OCI-LY3 (cell line): ENCODE data around the gene AQR.

Experiments
- H2AFZ ChIP-seq: fragments of 200-600, 300-600 bp; shearing (Covaris generic); 2 replicates; pipeline ENCODE4 v1.6.0; 2014; ENCODE audit warnings: antibody characterized with exemption, low read depth, low read length
- H3K27ac ChIP-seq: fragments of 200-600, 300-600 bp; sonication (generic); 2 replicates; pipeline ENCODE4 v1.5.1; 2014; ENCODE audit warnings: mild to moderate bottlenecking, low read length, moderate library complexity, mixed read lengths
- H3K27me3 ChIP-seq: fragments of 200-600, 300-600 bp; sonication (generic); 2 replicates; pipeline ENCODE4 v1.6.1; 2014; ENCODE audit warnings: low read depth, low read length, mixed read lengths
- H3K36me3 ChIP-seq: fragments of 200-600, 300-600 bp; sonication (generic); replicated peaks from 2 replicates; pipeline ENCODE3; 2014; ENCODE audit warnings: low read depth, low read length, mixed read lengths
- H3K4me1 ChIP-seq: fragments of 300-600, 200-600 bp; sonication (generic); 2 replicates; pipeline ENCODE4 v1.6.1; 2014; ENCODE audit warnings: low read length, mixed read lengths
- H3K4me2 ChIP-seq: fragments of 200-600, 300-600 bp; sonication (generic); 2 replicates; pipeline ENCODE4 v1.6.1; 2014; ENCODE audit warnings: low read length, mixed read lengths
- H3K4me3 ChIP-seq: fragments of 300-600, 200-600 bp; sonication (generic); 2 replicates; pipeline ENCODE4 v1.5.1; 2014; ENCODE audit warnings: antibody characterized with exemption, mild to moderate bottlenecking, low read length, moderate library complexity
- H3K79me2 ChIP-seq: fragments of 300-600, 200-600 bp; shearing (Covaris generic); 2 replicates; pipeline ENCODE4 v1.6.1; 2014; ENCODE audit warnings: mild to moderate bottlenecking, low read length, mixed read lengths
- H3K9ac ChIP-seq: fragments of 300-600, 200-600 bp; shearing (Covaris generic); 2 replicates; pipeline ENCODE4 v1.6.0; 2014; ENCODE audit warnings: mild to moderate bottlenecking, low read length, moderate library complexity
- H3K9me3 ChIP-seq: fragments of 200-600, 300-600 bp; shearing (Covaris generic); 2 replicates; pipeline ENCODE4 v1.6.1; 2014; ENCODE audit warnings: low read length, mixed read lengths; ENCODE audit not compliant: insufficient read depth
- H4K20me1 ChIP-seq: fragments of 200-600, 300-600 bp; sonication (generic); 2 replicates; pipeline ENCODE4 v1.6.1; 2016; ENCODE audit warnings: low read length, mixed read lengths; ENCODE audit not compliant: insufficient read depth
- EZH2phosphoT487 ChIP-seq: fragments of 200-600 bp; shearing (Covaris generic); IDR thresholded peaks from 2 replicates; pipeline ENCODE4 v1.6.1; 2018; ENCODE audit warnings: antibody characterized with exemption, mixed run types, low read depth
- TF ChIP-seq, protein P1 (sequence below): fragments of 200-600, 300-600 bp; sonication (generic); IDR thresholded peaks from 2 replicates; pipeline ENCODE4 v1.5.1; 2014; ENCODE audit warnings: antibody characterized with exemption, low read length, low read depth

The AQR gene

GRCh38 chr15:34883633-34884032 lies 85.9 kb downstream of the AQR start:
- no peaks in the 10 kb centered on the region for H3K9me3 ChIP-seq
- no peaks in the 10 kb centered on the region for H3K27me3 ChIP-seq
- no peak overlapping the region for H3K9ac ChIP-seq
- TF ChIP-seq, protein P1, sequence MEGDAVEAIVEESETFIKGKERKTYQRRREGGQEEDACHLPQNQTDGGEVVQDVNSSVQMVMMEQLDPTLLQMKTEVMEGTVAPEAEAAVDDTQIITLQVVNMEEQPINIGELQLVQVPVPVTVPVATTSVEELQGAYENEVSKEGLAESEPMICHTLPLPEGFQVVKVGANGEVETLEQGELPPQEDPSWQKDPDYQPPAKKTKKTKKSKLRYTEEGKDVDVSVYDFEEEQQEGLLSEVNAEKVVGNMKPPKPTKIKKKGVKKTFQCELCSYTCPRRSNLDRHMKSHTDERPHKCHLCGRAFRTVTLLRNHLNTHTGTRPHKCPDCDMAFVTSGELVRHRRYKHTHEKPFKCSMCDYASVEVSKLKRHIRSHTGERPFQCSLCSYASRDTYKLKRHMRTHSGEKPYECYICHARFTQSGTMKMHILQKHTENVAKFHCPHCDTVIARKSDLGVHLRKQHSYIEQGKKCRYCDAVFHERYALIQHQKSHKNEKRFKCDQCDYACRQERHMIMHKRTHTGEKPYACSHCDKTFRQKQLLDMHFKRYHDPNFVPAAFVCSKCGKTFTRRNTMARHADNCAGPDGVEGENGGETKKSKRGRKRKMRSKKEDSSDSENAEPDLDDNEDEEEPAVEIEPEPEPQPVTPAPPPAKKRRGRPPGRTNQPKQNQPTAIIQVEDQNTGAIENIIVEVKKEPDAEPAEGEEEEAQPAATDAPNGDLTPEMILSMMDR: no peak
- TF ChIP-seq EZH2phosphoT487: no peak
- H4K20me1 ChIP-seq: no peaks in the 10 kb centered on the region
- no peak overlapping the region for H3K4me2 ChIP-seq
- H3K4me3 ChIP-seq: no peak overlapping the region
- no peaks in the 10 kb centered on the region for H3K4me1 ChIP-seq
- H2AFZ ChIP-seq: no peak overlapping the region
- H3K79me2 ChIP-seq: no peaks in the 10 kb centered on the region
- H3K27ac ChIP-seq: no peak overlapping the region
- peaks cover 29% of the 10 kb centered on the region for H3K36me3 ChIP-seq

- H2AFZ ChIP-seq: no peak overlapping the region
- H3K27me3 ChIP-seq: no peaks in the 10 kb centered on the region
- H3K79me2 ChIP-seq: no peaks in the 10 kb centered on the region
- H4K20me1 ChIP-seq: no peaks in the 10 kb centered on the region
- peaks cover 28% of the 10 kb centered on the region for H3K36me3 ChIP-seq
- H3K4me2 ChIP-seq: no peak overlapping the region
- H3K9ac ChIP-seq: no peak overlapping the region
- no peak overlapping the region for H3K4me3 ChIP-seq
- H3K27ac ChIP-seq: no peak overlapping the region
- no peaks in the 10 kb centered on the region for H3K4me1 ChIP-seq
- no peak for TF ChIP-seq EZH2phosphoT487
- TF ChIP-seq, protein P1: no peak
- H3K9me3 ChIP-seq: no peaks in the 10 kb centered on the region
Observed at GRCh38 chr15:34883042-34883441, 86.5 kb downstream of the AQR start.

GRCh38 chr15:34879107-34879506 lies 90.4 kb downstream of the AQR start:
- H3K79me2 ChIP-seq: no peaks in the 10 kb centered on the region
- TF ChIP-seq EZH2phosphoT487: no peak
- TF ChIP-seq, protein P1: no peak
- peaks cover 24% of the 10 kb centered on the region for H3K36me3 ChIP-seq
- no peak overlapping the region for H3K9ac ChIP-seq
- no peak overlapping the region for H2AFZ ChIP-seq
- no peak overlapping the region for H3K4me2 ChIP-seq
- no peaks in the 10 kb centered on the region for H3K9me3 ChIP-seq
- no peaks in the 10 kb centered on the region for H4K20me1 ChIP-seq
- no peak overlapping the region for H3K27ac ChIP-seq
- no peaks in the 10 kb centered on the region for H3K4me1 ChIP-seq
- H3K4me3 ChIP-seq: no peak overlapping the region
- no peaks in the 10 kb centered on the region for H3K27me3 ChIP-seq

GRCh38 chr15:34876640-34877039 lies 92.9 kb downstream of the AQR start:
- Histone ChIP-seq H3K9ac (no peak overlapping the region), H4K20me1 (no peaks in the 10 kb centered on the region), H3K4me3 (no peak overlapping the region), H3K79me2 (no peaks in the 10 kb centered on the region), H2AFZ (no peak overlapping the region), H3K27me3 (no peaks in the 10 kb centered on the region), H3K9me3 (no peaks in the 10 kb centered on the region), H3K4me1 (no peaks in the 10 kb centered on the region), H3K36me3 (peaks cover 33% of the 10 kb centered on the region), H3K27ac (no peak overlapping the region), H3K4me2 (no peak overlapping the region)
- TF ChIP-seq, protein P1: no peak
- no peak for TF ChIP-seq EZH2phosphoT487
